ENCODE measurements around the gene DOCK9. TPM values are rescaled to one million over a fixed set of nuclear protein-coding genes. Genes with fewer than 3 reads are reported as not detected.
"Not testable (repeated sequence)": the region's sequence is repeated elsewhere in the genome, so short reads cannot be mapped to it uniquely, and the experiment has no call there.

DOCK9 gene
- total RNA-seq, 8 experiments from 2014 or later, result 1.8 to 39.0 (median 4.9) TPM

DNA sequence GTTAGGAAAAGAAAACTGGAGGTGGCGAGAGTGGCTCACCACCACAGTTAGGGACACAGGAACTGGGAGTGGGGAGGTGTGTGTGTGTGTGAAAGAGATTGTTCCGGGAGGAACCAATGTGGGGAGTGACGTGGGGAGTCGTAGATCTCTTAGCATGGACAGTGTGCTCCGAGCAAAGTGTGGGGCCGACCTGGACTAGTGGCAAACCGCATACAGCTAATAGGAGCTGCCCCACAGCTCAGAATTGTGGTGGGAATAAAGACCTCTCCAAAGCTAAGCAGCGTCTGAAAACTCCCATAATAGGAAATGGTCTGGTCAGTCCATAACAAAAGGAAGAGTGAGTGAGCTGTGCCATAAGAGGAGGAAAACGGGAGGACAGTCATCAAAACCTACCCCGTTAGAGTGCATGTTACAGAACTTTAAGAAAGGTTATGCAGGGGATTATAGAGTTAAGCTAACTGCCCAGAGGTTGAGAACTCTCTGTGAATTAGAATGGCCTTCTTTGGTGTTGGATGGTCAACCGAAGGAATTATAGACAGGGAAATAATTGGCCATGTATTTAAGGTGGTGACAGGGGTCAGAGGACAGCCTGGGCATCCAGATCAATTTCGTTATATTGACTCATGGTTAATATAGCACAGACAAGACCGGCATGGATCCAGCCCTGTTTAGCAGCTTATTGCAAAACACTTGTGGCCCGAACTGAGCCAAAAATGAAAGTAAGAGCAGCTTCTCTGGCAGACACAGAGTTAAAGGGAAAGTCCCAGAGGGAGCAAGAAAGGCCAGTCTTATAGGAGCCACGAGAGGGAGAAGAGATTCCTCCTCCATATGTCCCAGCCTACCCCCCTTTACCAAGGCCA lies 216.5 kb downstream of the DOCK9 start:
- WGBS, 10 experiments, result 17 to 78% (median 66%) methylated on average over 2 to 10 of the region's 15 CpGs; no CpG with 5 or more reads in 1 of the 10 experiments
- peak in 3 of 8 experiments; percentile 69 to 97 (median 94) for ATAC-seq (replicated peaks in 6 of 8)
- Histone ChIP-seq H3K4me1 (replicated peaks in 1 of 2) (peaks cover 0 to 3% of the 10 kb centered on the region in 2 donors), H3K27ac (no peak overlapping the region), H3K4me3 (no peak overlapping the region)
- in situ Hi-C loops (cut with MboI; ENCODE audit: low pct_unique_long_range_greater_than_20kb in 2 of 9, low sequenced_read_pairs in 9 of 9, unreplicated experiment in 9 of 9), result no loop called here

DNA sequence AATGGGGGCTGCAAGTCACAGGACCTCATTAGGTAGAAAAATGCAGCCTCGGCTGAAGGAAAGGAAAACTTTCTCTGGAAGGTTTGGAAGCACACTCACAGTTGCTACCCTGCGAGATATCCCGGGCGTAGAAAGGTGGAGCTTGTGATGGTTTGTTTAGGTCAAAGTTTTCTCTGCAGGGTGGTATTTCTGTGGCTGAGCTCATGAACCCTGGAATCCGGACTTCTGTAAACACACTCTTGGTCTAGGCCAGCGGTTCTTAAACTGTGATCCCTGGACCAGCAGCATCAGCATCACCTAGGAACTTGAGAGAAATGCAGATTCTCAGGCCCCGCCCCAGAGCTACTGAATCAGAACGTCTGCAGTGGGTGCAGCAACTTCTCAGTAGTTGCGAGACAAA lies 222.1 kb downstream of the DOCK9 start:
- no peak overlapping the region for H3K4me3 ChIP-seq
- no peak for ATAC-seq (replicated peaks in 6 of 8)
- no peak overlapping the region for H3K27ac ChIP-seq
- WGBS, 10 experiments, result 62 to 93% (median 68%) methylated on average over 1 to 8 of the region's 9 CpGs; no CpG with 5 or more reads in 4 of the 10 experiments
- no peaks in the 10 kb centered on the region for H3K4me1 ChIP-seq (replicated peaks in 1 of 2)
- in situ Hi-C loops (cut with MboI; ENCODE audit: low pct_unique_long_range_greater_than_20kb in 2 of 9, low sequenced_read_pairs in 9 of 9, unreplicated experiment in 9 of 9), result no loop called here

DNA sequence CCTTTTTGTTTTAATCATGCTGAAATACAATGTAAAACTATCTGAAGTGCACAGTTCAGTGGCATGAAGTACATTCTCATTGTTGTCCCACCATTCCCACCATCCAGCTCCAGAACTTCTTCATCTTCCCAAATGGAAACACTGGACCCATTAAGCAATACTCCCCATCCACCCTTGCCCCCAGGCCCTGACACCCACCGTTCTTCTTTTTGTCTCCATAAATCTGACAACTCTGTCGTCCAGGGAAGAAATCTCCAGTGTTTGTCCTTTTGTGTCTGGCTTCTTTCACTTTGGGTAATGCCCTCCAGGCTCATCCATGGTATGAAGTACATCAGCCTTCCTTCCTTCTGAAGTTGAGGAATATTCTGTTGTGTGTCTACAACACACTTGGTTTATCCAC lies 222.7 kb downstream of the DOCK9 start:
- WGBS, 10 experiments, result 20 to 92% (median 69%) methylated on average over 1 to 2 of the region's 2 CpGs; no CpG with 5 or more reads in 4 of the 10 experiments
- in situ Hi-C loops (cut with MboI; ENCODE audit: low pct_unique_long_range_greater_than_20kb in 2 of 9, low sequenced_read_pairs in 9 of 9, unreplicated experiment in 9 of 9), result no loop called here
- Histone ChIP-seq H3K4me1 (replicated peaks in 1 of 2) (no peaks in the 10 kb centered on the region), H3K4me3 (no peak overlapping the region), H3K27ac (no peak overlapping the region)
- no peak for ATAC-seq (replicated peaks in 6 of 8)

DNA sequence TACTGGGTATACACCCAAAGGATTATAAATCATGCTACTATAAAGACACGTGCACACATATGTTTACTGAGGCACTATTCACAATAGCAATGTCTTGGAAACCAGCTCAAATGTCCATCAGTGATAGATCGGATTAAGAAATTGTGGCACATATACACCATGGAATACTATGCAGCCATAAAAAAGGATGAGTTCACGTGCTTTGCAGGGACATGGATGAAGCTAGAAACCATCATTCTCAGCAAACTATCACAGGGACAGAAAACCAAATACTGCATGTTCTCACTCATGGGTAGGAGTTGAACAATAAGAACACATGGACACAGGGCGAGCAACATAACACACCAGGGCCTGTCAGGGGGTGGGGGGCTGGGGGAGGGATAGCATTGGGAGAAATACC lies 223.4 kb downstream of the DOCK9 start:
- in situ Hi-C loops (cut with MboI; ENCODE audit: low pct_unique_long_range_greater_than_20kb in 2 of 9, low sequenced_read_pairs in 9 of 9, unreplicated experiment in 9 of 9); H3K27ac ChIP-seq; ATAC-seq (replicated peaks in 6 of 8); H3K4me3 ChIP-seq; H3K4me1 ChIP-seq (replicated peaks in 1 of 2): not testable (repeated sequence)
- 63 to 100% (median 88%) methylated on average over 1 to 3 of the region's 4 CpGs; no CpG with 5 or more reads in 2 of the 10 experiments for WGBS, 10 experiments

DNA sequence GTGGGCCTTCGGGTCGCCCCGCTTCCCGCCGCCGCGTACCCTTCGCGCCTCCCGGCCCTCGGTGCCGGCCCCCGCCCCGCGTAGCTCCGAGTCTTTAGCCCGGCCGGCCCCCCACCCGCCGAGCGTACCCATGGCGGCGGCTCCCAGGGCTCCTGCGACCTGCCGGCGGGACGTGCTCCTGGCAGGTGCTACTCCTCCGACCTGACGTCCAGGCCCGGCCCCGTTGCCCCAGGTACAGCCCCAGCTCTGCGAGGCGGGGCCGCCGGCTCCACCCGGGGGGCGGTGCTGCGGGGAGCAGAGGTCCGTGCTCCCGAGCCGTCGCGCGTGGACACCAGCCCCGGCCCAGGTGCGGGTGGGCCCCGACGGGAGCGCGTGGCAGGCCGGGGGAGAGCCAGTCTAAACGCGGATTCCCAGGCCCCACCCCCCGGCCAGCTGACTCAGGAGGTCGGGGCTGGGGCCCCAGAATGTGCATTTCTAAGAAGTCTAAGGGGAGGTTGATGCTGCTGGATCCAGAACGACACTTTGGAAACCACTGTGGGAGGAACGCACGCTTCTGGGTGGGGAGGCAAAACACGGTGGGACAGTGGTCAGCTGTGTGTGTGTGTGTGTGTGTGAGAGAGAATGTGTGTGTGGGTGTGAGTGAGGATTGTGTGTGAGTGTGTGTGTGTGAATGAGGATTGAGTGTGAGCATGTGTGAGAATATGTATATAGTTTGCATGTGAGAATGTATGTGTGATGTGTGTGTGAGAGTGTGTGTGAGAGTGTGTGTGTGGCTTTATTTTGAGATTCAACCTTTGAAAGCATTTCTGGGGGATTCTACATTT lies 225.2 kb downstream of the DOCK9 start, which contains the start of gene SLC15A1:
SLC15A1 (minus strand) TSS at position 206 of the 824 bp plus-strand sequence; CDS start at position 132, 74 bp downstream.
- no peaks in the 10 kb centered on the region for H3K4me1 ChIP-seq (replicated peaks in 1 of 2)
- peak within 1 kb of the TSS in 4 of 5 donors; percentile 1 to 15 (median 3) for H3K4me3 ChIP-seq
- no peak within 1 kb of the TSS for H3K27ac ChIP-seq
- WGBS, 10 experiments, result 0 to 73% (median 23%) methylated on average over 1 to 8 of the region's 59 CpGs; no CpG with 5 or more reads in 4 of the 10 experiments
- in situ Hi-C loops (cut with MboI; ENCODE audit: low pct_unique_long_range_greater_than_20kb in 2 of 9, low sequenced_read_pairs in 9 of 9, unreplicated experiment in 9 of 9), result no loop called here
- ATAC-seq (replicated peaks in 6 of 8), result peak in 3 of 8 experiments; percentile 9 to 12 (median 9)

DNA sequence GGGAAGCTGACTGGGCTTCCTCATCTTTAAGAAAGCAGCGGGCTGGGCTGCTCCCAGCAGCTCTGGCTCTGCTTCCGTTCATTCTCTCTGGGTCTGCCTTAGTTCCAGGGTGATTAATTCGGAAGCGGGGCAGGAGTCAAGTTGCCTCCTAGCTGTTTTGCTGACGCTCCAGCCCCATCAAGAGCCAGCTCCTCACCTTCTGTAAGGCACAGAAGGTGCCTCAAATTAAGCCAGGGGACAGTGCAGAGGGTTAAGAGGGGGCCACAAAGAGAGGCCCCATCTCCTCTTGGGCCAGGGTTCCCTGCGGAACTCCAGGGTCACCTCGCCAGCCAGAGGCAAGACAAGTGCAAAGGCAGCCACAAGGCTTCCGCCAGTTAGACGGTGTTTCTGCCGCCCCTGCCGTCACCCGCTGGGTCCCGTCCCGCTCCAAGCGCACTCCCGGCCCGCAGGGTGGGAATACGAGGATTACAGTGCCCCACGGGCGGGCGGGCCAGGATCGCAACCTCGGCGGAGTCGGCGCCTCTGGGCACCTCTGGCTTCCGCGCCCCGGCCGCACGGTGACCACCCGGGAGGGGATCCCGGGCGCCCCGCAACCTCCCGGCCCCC lies 225.9 kb downstream of the DOCK9 start:
- in situ Hi-C loops (cut with MboI; ENCODE audit: low pct_unique_long_range_greater_than_20kb in 2 of 9, low sequenced_read_pairs in 9 of 9, unreplicated experiment in 9 of 9), result no loop called here
- peak overlapping the region in 4 of 5 donors; percentile 1 to 15 (median 3) for H3K4me3 ChIP-seq
- H3K27ac ChIP-seq, result no peak overlapping the region
- no peaks in the 10 kb centered on the region for H3K4me1 ChIP-seq (replicated peaks in 1 of 2)
- WGBS, 10 experiments, result 0 to 24% (median 17%) methylated on average over 1 to 8 of the region's 36 CpGs; no CpG with 5 or more reads in 7 of the 10 experiments
- peak in 5 of 8 experiments; percentile 23 to 69 (median 39) for ATAC-seq (replicated peaks in 6 of 8)

DNA sequence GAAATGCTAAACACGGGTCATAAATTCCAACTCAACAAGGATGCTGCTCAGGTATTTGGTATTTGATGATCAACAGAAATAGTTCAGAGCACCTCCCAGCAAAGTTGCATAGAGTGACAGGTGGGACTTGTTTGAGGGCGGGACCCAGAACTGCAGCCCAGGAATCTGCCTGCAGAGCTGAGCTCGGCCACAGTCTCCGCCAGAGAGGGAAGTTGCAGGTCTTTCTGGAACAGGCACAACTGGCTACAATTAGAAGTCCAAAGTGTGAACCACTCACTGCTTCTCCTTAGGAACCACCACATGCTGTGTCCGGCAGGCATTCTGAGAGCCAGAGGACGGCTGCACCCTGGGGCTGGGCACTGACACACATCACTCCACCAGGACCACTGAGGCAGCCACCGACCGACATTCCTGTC lies 226.5 kb downstream of the DOCK9 start:
- in situ Hi-C loops (cut with MboI; ENCODE audit: low pct_unique_long_range_greater_than_20kb in 2 of 9, low sequenced_read_pairs in 9 of 9, unreplicated experiment in 9 of 9), result no loop called here
- Histone ChIP-seq H3K27ac (no peak overlapping the region), H3K4me1 (replicated peaks in 1 of 2) (no peaks in the 10 kb centered on the region), H3K4me3 (no peak overlapping the region)
- WGBS, 10 experiments, result 20 to 83% (median 53%) methylated on average over 1 to 5 of the region's 8 CpGs; no CpG with 5 or more reads in 4 of the 10 experiments
- ATAC-seq (replicated peaks in 6 of 8), result peak in 1 of 8 experiments; percentile 58

DNA sequence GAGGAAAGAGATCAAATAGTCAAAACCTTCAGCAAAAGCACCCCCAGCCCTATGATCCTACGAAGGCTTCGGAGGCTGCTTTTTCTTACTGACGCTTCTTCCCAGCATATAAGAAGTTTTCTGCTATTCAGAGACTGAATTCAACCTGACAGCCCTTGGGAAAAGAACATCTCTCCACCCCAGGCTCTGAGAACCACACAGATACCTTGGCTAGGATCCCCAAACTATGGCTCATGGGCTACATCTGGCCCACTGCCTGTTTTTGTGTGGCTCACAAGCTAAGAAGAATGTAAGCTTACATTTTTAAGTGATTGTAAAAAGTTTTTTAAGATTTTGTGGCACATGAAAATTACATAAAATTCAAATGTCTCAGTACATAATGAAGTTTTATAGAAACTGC lies 228.4 kb downstream of the DOCK9 start:
- ATAC-seq (replicated peaks in 6 of 8), result no peak
- Histone ChIP-seq H3K27ac (no peak overlapping the region), H3K4me3 (no peak overlapping the region), H3K4me1 (replicated peaks in 1 of 2) (no peaks in the 10 kb centered on the region)
- 20 to 76% (median 71%) methylated on average over 1 to 3 of the region's 3 CpGs; no CpG with 5 or more reads in 5 of the 10 experiments for WGBS, 10 experiments
- in situ Hi-C loops (cut with MboI; ENCODE audit: low pct_unique_long_range_greater_than_20kb in 2 of 9, low sequenced_read_pairs in 9 of 9, unreplicated experiment in 9 of 9), result no loop called here

DNA sequence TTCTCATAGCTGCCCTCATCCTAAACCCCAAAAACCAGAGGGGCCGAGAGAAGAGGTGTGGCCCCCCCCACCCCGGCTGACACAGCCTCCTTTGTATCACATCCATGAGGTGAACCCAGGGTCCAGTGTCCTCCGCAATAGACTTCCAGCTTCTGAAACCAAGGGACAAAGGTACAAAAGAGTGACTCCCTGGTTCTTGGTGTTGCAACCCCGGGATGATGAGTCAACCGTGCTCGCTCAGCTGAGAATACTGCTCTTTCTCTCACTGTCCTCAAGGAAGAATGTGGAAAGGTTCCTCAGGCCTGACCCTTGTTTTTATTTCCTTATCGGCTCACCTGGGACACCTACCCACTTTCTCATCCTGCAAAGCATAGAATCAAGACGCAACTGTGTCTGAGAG lies 230.9 kb downstream of the DOCK9 start:
- ATAC-seq (replicated peaks in 6 of 8), result no peak
- Histone ChIP-seq H3K4me3 (no peak overlapping the region), H3K4me1 (replicated peaks in 1 of 2) (no peaks in the 10 kb centered on the region), H3K27ac (no peak overlapping the region)
- WGBS, 10 experiments, result 40 to 100% (median 75%) methylated on average over 1 to 7 of the region's 8 CpGs; no CpG with 5 or more reads in 3 of the 10 experiments
- in situ Hi-C loops (cut with MboI; ENCODE audit: low pct_unique_long_range_greater_than_20kb in 2 of 9, low sequenced_read_pairs in 9 of 9, unreplicated experiment in 9 of 9), result no loop called here

Other genes with a start within 250 kb of the DOCK9 start
- under 1 TPM in 5 of 8 experiments, not detected in 3; 0.09 to 0.38 (median 0.28) TPM for gene SLC15A1, start 225.4 kb downstream of the DOCK9 start, total RNA-seq
- 10 to 100 TPM; 28.5 to 47.7 (median 34.9) TPM for gene UBAC2, start 222.8 kb upstream of the DOCK9 start, total RNA-seq